Right renal cortex interstitium (tissue), 3 donors: ENCODE data around the gene ATXN2. TPM values are rescaled to one million over a fixed set of nuclear protein-coding genes. Genes with fewer than 3 reads are reported as not detected.
"Not testable (repeated sequence)": the region's sequence is repeated elsewhere in the genome, so short reads cannot be mapped to it uniquely, and the experiment has no call there.

Experiments
- DNase-seq, 3 donors: peaks; one replicate each; pipeline ENCODE4 v3.0.0-alpha.2; 2013; ENCODE audit warnings: low read depth in 3 of 3, low spot score in 2 of 3
- polyA plus RNA-seq, 3 donors: library from polyadenylated mRNA; unstranded; fragments of 120-200 nt; gene quantifications; one replicate each; pipeline ENCODE4 v1.2.1, GENCODE V29; 2013; ENCODE audit not compliant: insufficient read length in 3 of 3

Gene ATXN2
- polyA plus RNA-seq, 3 donors: 61.8 to 75.3 (median 66.4) TPM

DNA sequence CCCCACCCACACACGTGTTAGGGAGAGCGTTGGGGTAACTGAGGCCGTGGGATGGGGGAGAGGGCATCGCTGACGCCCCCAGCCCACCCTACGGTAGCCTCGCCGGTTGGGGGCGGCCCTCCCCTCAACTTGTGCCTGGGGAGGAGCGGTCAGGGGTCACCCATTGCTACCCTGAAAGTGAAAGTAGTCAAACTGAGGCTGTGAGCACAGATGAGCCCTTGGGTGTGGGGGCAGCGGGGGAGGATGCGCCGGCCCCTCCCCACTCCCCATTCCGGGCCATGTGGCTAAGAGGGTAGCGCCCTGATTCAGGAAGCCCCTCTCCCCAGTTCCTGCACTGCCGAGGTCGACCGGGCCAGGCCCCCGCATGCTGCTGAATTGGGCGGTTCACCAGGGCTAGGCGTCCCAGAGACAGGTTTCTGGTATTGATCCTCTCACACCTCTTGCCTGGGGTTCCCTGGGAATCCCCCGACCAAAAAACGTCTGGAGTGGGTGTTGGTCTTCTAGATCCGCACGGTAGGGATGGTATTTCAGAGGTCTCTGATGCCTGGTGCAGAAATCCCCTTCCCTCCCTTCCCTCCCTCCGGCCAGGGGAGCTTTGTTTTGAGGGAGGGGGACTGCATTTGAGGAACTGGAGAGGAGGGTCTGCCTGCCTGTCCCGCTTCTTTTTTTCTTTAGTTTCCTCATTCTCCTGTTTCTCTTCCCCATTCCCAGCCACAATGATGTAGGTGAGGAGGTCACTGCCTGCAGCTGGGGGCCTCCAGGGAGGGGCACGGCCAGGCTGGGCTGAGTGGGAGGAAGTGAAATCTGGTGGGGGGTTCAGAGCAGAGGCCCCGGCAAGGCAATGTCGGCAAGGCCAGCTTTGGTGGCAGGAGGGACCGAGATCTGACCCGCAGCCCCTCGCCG lies 192.4 kb downstream of the ATXN2 start:
- no peak for DNase-seq

DNA sequence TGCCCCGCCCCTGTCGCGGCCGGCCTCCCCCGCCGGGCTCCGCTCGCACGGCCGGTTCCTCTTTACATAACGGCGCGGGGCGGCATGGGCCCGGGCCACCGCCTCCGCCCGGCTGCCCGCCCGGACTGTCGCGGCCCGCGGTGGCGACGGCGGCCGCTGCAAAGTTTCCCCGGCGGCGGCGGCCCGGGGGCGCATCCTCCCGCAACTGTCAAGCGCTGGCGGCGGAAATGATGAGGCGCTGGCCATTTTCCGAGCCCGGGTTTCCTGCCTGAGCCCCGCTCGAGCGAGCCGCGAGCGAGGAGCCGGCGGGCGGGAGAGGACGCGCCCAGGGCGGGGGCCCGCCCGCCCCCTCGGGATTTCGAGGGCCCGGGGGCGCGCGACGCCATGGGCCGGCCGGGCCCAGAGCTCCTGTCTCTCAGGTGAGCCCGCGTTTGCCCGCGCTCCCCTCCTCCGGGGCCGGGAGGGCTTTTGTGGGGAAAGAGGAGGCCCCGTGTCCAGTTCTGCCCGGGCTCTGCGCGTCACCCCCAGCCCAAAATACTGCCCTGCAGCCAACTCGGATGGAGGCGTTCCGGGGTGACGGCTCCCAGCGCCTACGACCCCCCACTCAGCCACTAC lies 193.1 kb downstream of the ATXN2 start, which contains the start of gene SH2B3:
Gene SH2B3, plus strand, starts transcription at position 65 of the 615 bp plus-strand sequence. CDS start 12,223 bp downstream, outside the sequence.
- DNase-seq: no peak

DNA sequence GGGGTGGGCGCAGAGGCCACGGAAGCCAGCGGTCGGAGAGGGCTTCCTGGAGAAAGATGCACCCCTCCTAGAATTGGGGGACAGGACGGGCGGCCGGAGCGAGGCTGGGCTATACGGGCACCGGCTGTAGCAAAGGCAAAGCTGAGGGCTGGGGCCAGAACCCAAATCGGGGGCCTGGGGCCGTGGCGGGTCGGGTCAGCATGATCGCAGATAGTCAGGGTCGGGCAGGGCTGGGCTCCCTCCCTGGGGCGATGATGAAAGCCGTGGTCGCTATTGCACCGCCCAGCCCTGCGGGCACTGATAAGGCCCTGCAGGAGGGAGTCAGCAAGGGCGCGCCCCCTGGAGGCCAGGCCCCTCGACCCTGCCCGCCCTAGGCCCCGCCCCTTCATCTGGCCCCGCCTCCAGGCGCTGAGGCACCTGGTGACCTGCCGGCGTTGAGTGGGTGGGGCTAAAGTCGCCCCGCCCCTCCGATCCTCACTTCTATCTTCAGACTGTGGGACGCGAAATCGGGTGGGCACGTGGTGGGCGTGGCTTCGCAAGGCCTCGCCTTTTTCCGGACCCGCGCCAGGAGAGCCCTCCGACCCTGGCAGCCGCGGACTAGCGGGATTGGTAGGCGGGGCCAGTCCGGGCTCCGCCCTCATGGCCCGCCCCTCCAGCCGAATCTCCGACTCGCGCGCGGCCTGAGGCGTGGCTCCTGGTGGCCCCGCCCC lies 193.8 kb downstream of the ATXN2 start:
- peak; percentile 61 to 68 (median 65) for DNase-seq

DNA sequence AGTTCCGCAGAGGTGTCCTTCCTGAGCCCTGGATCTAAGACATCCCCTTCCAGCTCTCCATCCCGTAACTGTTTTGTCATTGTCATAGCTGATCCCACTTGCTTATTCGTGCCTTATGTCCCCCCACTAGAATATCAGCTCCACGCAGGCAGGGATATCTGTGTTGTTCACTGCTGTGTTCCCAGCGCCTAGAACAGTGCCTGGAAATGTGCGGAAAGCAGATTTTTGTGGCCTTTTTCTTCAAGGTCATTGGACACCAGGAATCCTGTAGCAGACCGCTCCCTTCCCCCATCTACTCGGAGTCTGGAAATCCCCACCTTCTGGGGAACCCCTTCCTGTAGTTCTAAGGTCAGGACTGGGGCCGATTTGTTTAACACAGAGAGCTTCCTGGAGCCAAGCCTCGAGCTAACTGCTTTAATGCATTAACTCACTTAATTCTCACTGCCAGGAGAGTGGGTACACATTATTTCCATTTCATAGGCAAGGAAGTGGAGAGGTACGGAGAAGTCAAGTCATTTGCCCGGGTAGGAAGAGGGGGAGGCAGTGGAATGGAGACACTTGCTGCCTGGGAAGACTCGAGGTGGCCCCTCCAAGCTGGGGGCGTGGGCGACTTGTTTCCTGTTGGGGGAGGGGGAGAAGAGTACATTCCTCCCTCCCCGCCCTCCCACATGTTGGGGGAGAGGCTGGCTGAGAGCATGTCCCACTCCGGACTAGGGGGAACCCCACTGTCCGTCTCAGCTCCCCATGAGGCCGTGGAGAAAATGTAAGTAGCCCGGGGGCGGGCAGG lies 194.6 kb downstream of the ATXN2 start:
- DNase-seq: no peak

DNA sequence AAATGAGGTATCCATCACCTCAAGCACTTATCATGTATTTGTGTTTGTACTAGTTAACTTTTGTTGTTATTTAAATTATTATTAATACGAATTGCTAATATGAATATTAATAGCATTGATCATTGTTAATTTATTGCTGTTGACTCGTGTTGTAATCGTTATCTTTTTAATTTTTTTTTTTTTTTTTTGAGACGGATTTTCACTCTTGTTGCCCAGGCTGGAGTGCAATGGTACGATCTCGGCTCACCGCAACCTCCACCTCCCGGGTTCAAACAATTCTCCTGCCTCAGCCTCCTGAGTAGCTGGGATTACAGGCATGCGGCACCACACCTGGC lies 196.7 kb downstream of the ATXN2 start:
- DNase-seq: not testable (repeated sequence)

Other genes starting within 250 kb of the ATXN2 start
- gene PHETA1, start 230.2 kb downstream of the ATXN2 start, polyA plus RNA-seq: 10 to 100 TPM in 1 of 3 donors, 1 to 10 TPM in 2; 8.9 to 10.8 (median 9.3) TPM
- gene SH2B3, start 193.4 kb downstream of the ATXN2 start, polyA plus RNA-seq: 10 to 100 TPM; 16.8 to 19.5 (median 18.4) TPM
- gene BRAP, start 86.6 kb upstream of the ATXN2 start, polyA plus RNA-seq: 10 to 100 TPM; 19.7 to 22.0 (median 21.1) TPM
- 10 to 100 TPM; 34.5 to 39.1 (median 37.1) TPM for gene ACAD10, start 86.7 kb upstream of the ATXN2 start, polyA plus RNA-seq
- gene ALDH2, start 167.6 kb upstream of the ATXN2 start, polyA plus RNA-seq: 100 to 1,000 TPM in 1 of 3 donors, 10 to 100 TPM in 2; 92.6 to 118 (median 97.9) TPM
- gene MAPKAPK5, start 242.9 kb upstream of the ATXN2 start, polyA plus RNA-seq: 10 to 100 TPM; 54.0 to 55.7 (median 55.6) TPM